OCI-LY3 (cell line): Measurements from ENCODE around the gene ACE.

Experiments used
- H2AFZ ChIP-seq: fragments of 200-600, 300-600 bp; shearing (Covaris generic); 2 replicates; pipeline ENCODE4 v1.6.0; 2014; ENCODE audit warnings: antibody characterized with exemption, low read depth, low read length
- H3K27ac ChIP-seq: fragments of 200-600, 300-600 bp; sonication (generic); 2 replicates; pipeline ENCODE4 v1.5.1; 2014; ENCODE audit warnings: mild to moderate bottlenecking, low read length, moderate library complexity, mixed read lengths
- H3K27me3 ChIP-seq: fragments of 200-600, 300-600 bp; sonication (generic); 2 replicates; pipeline ENCODE4 v1.6.1; 2014; ENCODE audit warnings: low read depth, low read length, mixed read lengths
- H3K36me3 ChIP-seq: fragments of 200-600, 300-600 bp; sonication (generic); replicated peaks from 2 replicates; pipeline ENCODE3; 2014; ENCODE audit warnings: low read depth, low read length, mixed read lengths
- H3K4me1 ChIP-seq: fragments of 300-600, 200-600 bp; sonication (generic); 2 replicates; pipeline ENCODE4 v1.6.1; 2014; ENCODE audit warnings: low read length, mixed read lengths
- H3K4me2 ChIP-seq: fragments of 200-600, 300-600 bp; sonication (generic); 2 replicates; pipeline ENCODE4 v1.6.1; 2014; ENCODE audit warnings: low read length, mixed read lengths
- H3K4me3 ChIP-seq: fragments of 300-600, 200-600 bp; sonication (generic); 2 replicates; pipeline ENCODE4 v1.5.1; 2014; ENCODE audit warnings: antibody characterized with exemption, mild to moderate bottlenecking, low read length, moderate library complexity
- H3K79me2 ChIP-seq: fragments of 300-600, 200-600 bp; shearing (Covaris generic); 2 replicates; pipeline ENCODE4 v1.6.1; 2014; ENCODE audit warnings: mild to moderate bottlenecking, low read length, mixed read lengths
- H3K9ac ChIP-seq: fragments of 300-600, 200-600 bp; shearing (Covaris generic); 2 replicates; pipeline ENCODE4 v1.6.0; 2014; ENCODE audit warnings: mild to moderate bottlenecking, low read length, moderate library complexity
- H3K9me3 ChIP-seq: fragments of 200-600, 300-600 bp; shearing (Covaris generic); 2 replicates; pipeline ENCODE4 v1.6.1; 2014; ENCODE audit warnings: low read length, mixed read lengths; ENCODE audit not compliant: insufficient read depth
- H4K20me1 ChIP-seq: fragments of 200-600, 300-600 bp; sonication (generic); 2 replicates; pipeline ENCODE4 v1.6.1; 2016; ENCODE audit warnings: low read length, mixed read lengths; ENCODE audit not compliant: insufficient read depth
- EZH2phosphoT487 ChIP-seq: fragments of 200-600 bp; shearing (Covaris generic); IDR thresholded peaks from 2 replicates; pipeline ENCODE4 v1.6.1; 2018; ENCODE audit warnings: antibody characterized with exemption, mixed run types, low read depth
- TF ChIP-seq, protein P1 (sequence below): fragments of 200-600, 300-600 bp; sonication (generic); IDR thresholded peaks from 2 replicates; pipeline ENCODE4 v1.5.1; 2014; ENCODE audit warnings: antibody characterized with exemption, low read length, low read depth

Gene ACE

DNA sequence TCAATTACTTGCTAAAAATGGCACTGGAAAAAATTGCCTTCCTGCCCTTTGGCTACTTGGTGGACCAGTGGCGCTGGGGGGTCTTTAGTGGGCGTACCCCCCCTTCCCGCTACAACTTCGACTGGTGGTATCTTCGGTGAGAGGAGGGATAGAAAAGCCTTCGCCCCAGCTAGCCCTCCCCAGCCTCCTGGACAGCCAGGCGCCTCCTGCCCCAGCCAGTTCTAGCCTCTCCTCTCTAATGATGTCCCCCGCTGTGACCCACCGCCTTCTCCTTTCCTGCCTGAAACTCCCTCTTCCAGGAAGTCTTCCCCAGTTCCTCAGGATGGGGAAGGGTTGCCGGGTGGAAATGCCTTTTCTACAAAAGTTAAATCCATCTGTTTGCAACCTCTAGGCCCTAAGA lies 6.2 kb downstream of the ACE start:
- Histone ChIP-seq H3K9me3 (no peaks in the 10 kb centered on the region), H3K4me3 (no peak overlapping the region), H4K20me1 (no peaks in the 10 kb centered on the region), H3K9ac (no peak overlapping the region), H2AFZ (no peak overlapping the region), H3K36me3 (no peaks in the 10 kb centered on the region), H3K27ac (no peak overlapping the region), H3K4me2 (no peak overlapping the region), H3K4me1 (peaks cover 19% of the 10 kb centered on the region), H3K79me2 (no peaks in the 10 kb centered on the region), H3K27me3 (peaks cover 1% of the 10 kb centered on the region)
- TF ChIP-seq EZH2phosphoT487 = no peak
- TF ChIP-seq, protein P1, sequence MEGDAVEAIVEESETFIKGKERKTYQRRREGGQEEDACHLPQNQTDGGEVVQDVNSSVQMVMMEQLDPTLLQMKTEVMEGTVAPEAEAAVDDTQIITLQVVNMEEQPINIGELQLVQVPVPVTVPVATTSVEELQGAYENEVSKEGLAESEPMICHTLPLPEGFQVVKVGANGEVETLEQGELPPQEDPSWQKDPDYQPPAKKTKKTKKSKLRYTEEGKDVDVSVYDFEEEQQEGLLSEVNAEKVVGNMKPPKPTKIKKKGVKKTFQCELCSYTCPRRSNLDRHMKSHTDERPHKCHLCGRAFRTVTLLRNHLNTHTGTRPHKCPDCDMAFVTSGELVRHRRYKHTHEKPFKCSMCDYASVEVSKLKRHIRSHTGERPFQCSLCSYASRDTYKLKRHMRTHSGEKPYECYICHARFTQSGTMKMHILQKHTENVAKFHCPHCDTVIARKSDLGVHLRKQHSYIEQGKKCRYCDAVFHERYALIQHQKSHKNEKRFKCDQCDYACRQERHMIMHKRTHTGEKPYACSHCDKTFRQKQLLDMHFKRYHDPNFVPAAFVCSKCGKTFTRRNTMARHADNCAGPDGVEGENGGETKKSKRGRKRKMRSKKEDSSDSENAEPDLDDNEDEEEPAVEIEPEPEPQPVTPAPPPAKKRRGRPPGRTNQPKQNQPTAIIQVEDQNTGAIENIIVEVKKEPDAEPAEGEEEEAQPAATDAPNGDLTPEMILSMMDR = no peak

DNA sequence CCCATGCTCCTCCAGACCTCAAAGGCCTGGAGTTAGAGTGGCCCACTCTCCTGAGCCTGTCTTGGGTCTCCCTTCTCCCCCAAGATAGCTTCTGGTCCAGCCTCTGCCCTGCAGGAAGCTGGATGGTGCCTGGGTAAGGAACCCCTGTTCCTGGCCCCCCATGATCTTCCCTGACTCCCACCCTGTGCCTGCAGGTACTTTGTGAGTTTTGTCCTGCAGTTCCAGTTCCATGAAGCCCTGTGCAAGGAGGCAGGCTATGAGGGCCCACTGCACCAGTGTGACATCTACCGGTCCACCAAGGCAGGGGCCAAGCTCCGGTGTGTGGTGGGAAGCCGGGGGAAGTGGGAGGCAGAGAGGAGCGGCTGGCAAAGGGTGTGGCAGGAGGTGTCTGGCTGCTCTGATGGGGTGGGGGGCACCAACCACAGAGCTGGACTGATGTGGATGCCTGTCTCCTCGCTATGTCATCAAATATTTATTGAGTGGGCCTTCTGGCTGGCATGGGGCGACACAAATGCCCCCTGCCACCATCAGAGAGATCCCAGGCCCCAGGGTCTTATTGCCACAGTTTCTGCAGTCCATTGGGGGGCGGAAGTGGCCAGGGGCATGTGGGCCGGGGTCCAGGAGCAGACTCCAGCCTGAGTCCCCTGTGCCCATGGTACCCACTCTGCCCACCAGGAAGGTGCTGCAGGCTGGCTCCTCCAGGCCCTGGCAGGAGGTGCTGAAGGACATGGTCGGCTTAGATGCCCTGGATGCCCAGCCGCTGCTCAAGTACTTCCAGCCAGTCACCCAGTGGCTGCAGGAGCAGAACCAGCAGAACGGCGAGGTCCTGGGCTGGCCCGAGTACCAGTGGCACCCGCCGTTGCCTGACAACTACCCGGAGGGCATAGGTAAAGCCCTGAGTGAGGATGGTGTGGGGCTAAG lies 7.1 kb downstream of the ACE start:
- Histone ChIP-seq H3K4me2 (no peak overlapping the region), H2AFZ (no peak overlapping the region), H3K79me2 (no peaks in the 10 kb centered on the region), H3K4me1 (peaks cover 12% of the 10 kb centered on the region), H3K27me3 (no peaks in the 10 kb centered on the region), H3K9ac (no peak overlapping the region), H3K4me3 (no peak overlapping the region), H4K20me1 (no peaks in the 10 kb centered on the region), H3K27ac (no peak overlapping the region), H3K9me3 (no peaks in the 10 kb centered on the region), H3K36me3 (no peaks in the 10 kb centered on the region)
- no peak for TF ChIP-seq EZH2phosphoT487
- TF ChIP-seq, protein P1 = no peak

DNA sequence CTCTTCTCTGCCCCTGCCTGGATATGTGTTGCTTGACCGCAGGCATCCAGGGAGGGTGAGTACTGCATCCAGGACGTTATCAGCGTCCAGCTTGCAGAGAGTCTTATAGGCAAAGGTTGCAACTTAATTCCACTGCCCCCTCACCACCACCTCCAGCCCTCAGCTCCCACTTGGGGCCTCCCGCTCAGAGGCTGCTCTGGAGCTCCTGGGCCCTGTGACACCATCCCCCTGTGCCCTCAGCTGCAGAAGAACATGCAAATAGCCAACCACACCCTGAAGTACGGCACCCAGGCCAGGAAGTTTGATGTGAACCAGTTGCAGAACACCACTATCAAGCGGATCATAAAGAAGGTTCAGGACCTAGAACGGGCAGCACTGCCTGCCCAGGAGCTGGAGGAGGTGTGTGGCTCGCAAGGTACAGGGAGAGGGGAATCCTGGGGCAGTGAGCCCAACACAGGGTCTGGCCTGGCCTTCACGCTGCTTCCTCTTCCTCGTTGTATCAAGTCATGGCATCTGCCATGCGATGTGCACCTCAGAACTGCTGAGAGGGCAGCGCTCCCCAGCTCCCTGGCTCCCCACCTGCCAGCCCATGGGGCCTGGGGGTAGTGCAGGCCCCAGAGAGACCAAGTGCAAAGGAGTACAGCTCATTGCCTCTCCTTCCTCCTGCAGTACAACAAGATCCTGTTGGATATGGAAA lies 9.6 kb downstream of the ACE start:
- peak overlapping the region; percentile 95 for H2AFZ ChIP-seq
- no peaks in the 10 kb centered on the region for H3K27me3 ChIP-seq
- peak overlapping the region; percentile 36 for H3K4me2 ChIP-seq
- no peak overlapping the region for H3K27ac ChIP-seq
- H3K79me2 ChIP-seq = no peaks in the 10 kb centered on the region
- H3K9ac ChIP-seq = no peak overlapping the region
- no peak for TF ChIP-seq EZH2phosphoT487
- H3K4me3 ChIP-seq = 0 out of 2 replicates have a peak overlapping the region, but pooled peaks have one; percentile 18
- H3K36me3 ChIP-seq = no peaks in the 10 kb centered on the region
- peaks cover 8% of the 10 kb centered on the region for H3K4me1 ChIP-seq
- H3K9me3 ChIP-seq = no peaks in the 10 kb centered on the region
- no peaks in the 10 kb centered on the region for H4K20me1 ChIP-seq

DNA sequence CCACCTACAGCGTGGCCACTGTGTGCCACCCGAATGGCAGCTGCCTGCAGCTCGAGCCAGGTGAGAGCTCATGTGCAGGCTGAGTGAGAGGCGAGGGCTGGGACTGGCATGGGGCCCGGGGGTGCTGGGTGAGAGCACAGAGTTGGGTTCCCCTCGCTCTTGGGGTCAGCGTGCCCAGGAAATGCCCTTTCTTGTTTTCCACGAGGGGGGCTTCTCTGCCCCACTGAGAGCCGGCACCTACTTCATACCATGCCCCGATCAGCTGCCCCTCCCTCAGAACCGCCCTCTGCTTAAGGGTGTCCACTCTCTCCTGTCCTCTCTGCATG lies 10.1 kb downstream of the ACE start:
- TF ChIP-seq, protein P1 = no peak
- TF ChIP-seq EZH2phosphoT487 = no peak
- no peak overlapping the region for H3K9ac ChIP-seq
- no peak overlapping the region for H3K4me3 ChIP-seq
- H3K27ac ChIP-seq = no peak overlapping the region
- peak overlapping the region; percentile 95 for H2AFZ ChIP-seq
- H3K4me2 ChIP-seq = peak overlapping the region; percentile 36; the same call in 1 of the 2 replicates
- H3K4me1 ChIP-seq = peaks cover 8% of the 10 kb centered on the region
- H3K79me2 ChIP-seq = no peaks in the 10 kb centered on the region
- no peaks in the 10 kb centered on the region for H3K27me3 ChIP-seq
- no peaks in the 10 kb centered on the region for H4K20me1 ChIP-seq
- no peaks in the 10 kb centered on the region for H3K36me3 ChIP-seq
- no peaks in the 10 kb centered on the region for H3K9me3 ChIP-seq
